GM18508 (cell line): Measurements from ENCODE around the gene RBM20.
"Not testable (repeated sequence)": the region's sequence is repeated elsewhere in the genome, so short reads cannot be mapped to it uniquely, and the experiment has no call there.

Experiments
- ATAC-seq: cut with Tn5 transposase; IDR thresholded peaks from one replicate; pipeline ENCODE4 v1.9.1; 2021; ENCODE audit warnings: moderate number of reproducible peaks; ENCODE audit not compliant: insufficient read depth, unreplicated experiment

RBM20 gene

DNA sequence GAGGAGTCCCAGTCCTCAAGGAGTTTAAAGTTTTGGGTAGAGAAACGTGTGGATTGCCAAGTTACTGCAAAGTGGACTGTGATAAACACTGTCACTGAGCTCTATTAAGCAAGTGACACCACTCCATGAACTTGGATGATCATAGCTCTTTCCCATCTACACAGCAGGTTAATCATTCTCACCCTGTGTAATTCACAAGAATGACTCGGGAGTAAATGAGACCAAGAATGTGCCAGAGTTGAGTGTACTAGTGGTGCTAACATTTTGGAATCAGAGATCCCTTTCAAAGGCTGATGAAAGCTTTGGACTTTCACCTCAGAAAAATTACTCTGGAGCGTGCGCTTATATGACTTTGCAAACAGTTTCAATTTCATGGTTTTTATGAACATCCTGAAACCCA lies 80.8 kb downstream of the RBM20 start:
- no peak for ATAC-seq

GRCh38 chr10:110725801-110726630 lies 81.9 kb downstream of the RBM20 start:
- no peak for ATAC-seq

DNA sequence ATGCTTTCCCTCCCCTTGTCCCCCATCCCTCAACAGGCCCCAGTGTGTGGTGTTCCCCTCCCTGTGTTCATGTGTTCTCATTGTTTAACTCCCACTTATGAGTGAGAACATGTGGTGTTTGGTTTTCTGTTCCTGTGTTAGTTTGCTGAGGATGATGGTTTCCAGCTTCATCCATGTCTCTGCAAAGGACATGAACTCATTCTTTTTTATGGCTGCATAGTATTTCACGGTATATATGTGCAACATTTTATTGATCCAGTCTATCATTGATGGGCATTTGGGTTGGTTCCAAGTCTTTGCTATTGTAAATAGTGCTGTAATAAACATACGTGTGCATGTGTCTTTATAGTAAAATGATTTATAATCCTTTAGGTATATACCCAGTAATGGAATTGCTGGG lies 83.6 kb downstream of the RBM20 start:
- not testable (repeated sequence) for ATAC-seq

DNA sequence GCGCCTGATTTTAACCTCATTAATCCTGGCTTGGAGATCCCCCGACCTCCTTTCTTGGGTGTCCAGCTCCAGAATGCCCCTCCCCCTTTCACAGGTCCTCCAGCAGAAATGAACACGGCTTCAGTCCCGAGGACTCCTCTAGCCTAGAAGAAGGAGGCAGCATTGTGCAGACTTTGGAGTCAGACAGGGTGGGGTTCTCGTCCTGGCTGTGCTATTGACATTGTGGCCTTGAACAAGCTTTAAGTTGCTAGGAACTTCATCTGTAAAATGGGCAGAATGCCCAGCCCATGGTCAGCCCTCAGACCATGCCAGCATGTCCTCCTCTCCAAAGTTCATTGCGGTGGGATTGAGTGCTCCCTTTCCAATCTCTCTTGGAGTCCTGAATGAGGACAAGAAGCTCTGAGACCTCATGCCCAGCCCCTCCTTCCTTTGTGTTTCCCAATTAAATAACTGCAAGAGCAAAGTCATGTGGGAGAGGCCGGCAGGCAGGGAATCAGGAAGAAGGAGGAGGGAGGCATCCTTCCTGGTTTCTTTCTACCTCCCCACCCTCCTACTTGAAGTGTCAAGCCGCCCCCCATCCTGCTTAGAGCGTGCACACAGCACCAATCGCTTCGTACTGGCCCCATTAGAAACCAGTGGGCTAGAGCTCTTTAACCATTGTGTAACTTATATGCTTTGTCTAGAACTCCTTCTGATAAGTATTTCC lies 86.4 kb downstream of the RBM20 start:
- ATAC-seq: no peak

DNA sequence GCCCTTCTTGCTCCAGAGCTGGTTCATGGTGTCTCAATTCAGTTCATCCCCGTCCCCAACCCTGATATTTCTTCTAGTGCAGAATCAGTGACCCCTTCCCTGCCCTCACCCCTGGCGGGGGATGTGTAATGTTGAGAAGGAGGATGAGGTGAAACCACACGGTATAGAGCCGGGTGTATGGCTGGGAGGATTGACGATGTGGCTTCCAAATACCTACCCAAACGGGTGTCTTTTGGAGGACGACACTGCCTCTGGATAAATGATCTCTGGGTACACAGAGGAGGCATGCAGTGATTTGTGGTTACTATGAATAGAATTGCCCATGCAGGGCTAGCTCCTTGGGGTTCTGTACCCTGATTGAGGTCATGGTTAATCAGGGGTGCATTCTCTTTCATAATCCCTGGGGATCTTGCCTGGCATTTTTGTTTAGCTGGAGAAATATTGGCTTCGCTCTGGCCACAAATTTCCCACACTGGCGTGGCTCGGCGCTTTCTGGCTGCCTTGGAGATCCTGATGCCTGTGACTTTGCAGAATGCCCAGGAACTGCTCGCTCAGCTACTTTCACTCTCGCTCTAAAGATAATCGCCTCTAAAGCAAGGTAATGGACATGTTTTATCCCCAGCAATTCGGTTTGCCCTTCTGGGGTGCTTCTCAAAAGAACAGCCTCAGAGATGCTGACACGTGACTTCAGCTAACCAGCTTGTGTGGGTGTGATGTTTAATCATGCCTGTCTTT lies 89.2 kb downstream of the RBM20 start:
- no peak for ATAC-seq

DNA sequence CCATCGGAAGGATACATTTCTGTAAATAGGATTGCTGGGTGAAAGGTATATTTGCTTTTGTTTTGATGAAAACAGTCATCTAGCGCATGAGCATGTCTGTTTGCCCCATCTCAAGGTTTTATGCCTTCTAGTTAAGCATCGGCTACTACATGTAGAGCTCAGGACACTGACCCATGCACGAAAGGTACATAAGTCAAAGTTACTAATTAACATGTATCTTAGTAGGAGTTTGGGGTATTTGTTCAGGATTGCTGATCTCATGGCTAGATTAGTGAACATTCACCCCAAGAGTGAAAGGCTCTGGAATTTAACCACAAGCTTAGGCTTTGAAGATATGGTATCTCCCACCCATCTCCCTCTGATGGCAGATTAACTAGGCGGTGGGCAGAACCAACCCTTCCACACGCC lies 91.5 kb downstream of the RBM20 start:
- no peak for ATAC-seq

DNA sequence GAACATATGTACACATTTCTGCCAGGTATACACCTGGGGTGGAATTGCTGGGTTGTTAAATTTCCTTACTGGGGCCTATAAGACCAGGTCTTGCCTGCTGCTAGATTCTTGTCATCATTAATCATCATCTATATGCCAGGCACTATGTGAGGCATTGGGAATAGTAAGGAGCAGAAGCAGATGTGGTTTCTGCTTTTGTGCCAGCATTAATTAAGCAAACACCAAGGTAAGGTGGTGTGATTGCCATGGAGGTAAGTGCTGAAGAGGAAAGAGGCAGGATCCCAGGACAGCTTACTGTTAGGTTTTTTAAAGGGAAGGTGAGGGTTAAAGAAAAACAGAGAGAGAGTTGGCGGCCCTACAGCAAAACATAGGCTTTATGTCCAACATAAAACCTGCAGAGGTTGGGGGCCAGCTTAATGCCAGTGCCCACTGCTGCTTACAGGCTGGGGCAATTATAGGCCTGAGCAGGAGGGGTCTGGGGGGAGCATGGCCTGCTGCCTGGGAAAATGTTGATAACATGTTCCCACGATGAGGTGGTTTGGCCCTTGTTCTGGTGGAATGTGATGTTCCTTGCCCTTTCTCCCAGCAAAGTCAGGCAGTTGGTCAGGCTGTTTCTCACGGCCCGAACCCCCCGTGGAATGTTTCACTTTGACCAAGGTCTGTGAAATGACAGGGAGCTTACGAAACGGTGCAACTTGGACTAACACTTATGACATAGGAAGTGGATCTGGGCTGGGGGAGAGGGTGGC lies 93.9 kb downstream of the RBM20 start:
- ATAC-seq: no peak

GRCh38 chr10:110739811-110740271 lies 95.7 kb downstream of the RBM20 start:
- ATAC-seq: no peak

- ATAC-seq: no peak
Observed at GRCh38 chr10:110742801-110743200, 98.7 kb downstream of the RBM20 start.

DNA sequence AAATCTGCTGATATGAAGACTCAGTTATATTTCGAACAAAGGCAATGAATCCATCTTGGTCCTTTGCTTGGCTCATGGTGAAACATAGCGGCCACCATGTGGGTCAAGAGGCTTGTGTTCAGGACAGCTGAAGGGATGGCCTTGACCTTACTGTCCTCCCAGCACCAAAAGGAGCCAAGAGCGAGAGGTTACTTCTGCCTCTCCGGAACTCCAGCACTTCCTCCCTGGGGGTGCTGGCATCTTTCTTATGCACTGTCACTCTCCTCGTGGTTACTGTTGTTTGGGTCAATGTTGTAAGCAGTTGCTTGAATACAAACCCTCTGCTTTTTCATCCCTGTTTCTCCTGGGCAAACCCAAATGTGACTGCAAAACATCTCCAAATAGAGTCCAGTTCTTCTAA lies 100.6 kb downstream of the RBM20 start:
- no peak for ATAC-seq

DNA sequence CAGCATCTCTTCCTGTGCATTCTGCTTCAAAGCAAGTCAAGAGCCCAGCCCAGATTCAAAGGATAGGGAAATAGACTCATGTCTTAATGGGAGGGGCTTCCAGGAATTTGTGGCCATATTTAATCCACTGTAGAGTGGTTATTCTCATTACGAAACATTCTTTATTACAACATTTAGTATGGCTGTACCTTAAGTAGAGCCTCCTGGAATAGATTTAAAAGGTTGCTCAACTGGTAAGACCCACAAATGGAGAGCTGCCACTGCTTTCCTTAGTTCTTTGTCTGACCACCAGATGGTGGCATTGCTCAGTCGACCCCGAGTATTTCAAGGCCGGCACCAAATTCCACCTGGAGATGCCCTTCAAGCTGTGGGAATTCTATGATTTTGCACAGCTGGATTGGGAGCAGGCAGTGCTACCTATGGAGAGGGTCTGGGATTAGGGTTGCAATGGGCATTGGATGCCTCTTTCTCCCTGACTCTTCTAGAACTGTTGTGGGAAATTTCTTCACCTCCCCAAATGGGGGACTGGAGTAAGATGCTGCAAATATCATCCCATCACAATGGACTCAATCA lies 102.2 kb downstream of the RBM20 start:
- ATAC-seq: no peak

DNA sequence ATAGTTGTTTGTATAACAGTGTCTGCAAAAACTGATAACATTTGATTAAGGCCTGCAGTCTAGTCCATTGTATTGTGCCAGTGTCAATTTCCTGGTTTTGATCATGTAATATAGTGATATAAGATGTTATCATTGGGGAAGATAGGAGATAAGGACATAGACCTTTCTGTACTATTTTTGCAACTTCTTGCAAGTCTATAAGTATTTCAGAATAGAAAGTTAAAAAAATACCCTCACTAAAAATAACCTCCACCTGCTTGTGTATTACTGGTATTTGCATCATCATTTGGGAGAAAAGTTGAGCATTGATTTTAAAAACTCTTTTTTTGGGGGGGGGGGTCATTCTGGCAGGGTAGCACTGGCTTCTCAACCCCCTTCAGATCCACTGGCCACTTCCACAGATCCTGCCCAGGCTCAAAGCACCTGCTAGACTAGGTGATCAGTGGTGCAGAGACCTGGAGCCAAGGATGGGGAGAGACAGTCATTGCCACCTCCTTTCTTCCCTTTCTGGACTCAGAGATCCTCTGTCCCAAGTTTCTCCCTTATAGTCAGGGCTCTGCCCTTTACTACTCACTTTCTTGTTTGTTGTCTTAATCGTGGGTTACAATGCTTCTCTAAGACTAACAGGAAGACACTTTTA lies 103.0 kb downstream of the RBM20 start:
- no peak for ATAC-seq

DNA sequence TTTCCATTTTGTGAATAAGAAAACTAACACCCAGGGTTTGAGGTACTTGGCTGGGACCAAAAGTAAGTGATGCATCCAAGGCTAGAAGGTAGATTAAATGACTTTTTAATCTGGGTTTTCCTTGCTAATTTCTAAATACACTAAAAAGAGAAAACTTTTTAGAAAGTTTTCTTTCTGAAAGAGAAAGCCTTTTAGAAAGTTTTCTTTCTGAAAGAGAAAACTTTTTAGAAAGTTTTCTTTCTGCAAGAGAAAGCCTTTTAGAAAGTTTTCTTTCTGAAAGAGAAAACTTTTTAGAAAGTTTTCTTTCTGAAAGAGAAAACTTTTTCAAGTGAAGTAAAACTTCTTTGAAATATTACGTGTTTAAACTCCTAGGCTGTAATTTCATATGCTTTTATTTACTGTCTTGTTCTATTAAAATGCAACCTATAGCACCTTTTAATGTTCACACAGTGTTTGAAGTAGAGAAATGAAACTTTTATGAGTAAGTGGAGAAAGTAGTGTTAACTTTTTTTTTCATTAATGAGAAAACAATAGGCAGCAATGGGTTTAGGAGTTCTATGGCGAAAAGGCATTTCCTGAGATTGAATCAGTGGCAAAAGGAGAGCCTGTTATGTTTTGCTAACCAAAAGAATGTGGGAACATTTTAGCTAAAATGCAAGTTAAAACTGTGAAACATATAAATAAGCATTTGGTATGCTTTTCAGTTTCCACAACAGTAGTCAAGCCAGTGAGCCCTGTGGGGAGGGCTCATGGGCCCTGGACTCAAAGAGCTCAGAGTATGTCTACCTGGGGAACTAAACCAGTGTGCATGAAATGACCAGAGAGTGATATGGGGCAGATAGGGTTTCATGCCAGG lies 103.7 kb downstream of the RBM20 start:
- ATAC-seq: no peak

DNA sequence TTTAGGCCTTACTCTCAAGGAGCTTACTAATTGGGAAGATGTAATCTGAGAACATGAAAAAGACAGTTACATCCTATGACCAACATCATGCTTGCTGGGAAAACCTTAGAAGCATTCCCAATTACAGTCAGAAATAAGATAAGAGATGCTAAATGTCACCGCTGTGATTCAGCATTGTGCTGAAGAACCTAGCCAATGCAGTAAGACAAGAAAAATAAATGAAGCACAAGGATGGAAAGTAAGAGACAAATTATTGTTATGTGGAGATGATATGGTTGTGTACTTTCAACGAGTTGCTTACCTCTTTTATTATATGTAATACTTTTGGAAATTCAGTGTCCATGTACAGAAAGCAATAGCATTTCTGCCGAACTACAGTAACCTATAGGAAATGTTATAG lies 104.8 kb downstream of the RBM20 start:
- ATAC-seq: no peak

DNA sequence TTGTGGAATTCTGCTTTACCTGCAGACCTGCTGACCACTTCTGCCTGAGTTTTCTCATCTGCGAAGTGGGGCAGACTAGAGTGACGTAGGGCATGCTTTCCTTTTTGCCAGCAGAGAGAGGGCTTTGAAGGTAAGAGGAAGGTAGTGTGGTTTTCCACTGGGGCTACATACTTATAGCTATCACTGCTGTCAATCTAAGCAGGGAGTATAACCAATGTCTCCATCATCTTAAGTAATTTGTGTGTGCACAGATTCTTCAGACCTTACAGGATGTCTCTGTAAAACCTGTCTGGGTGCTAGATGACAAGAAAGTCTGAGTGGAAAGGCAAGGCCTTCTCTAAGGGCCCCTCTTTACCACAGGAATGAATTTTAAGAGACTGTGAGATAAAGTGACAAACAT lies 106.8 kb downstream of the RBM20 start:
- no peak for ATAC-seq

DNA sequence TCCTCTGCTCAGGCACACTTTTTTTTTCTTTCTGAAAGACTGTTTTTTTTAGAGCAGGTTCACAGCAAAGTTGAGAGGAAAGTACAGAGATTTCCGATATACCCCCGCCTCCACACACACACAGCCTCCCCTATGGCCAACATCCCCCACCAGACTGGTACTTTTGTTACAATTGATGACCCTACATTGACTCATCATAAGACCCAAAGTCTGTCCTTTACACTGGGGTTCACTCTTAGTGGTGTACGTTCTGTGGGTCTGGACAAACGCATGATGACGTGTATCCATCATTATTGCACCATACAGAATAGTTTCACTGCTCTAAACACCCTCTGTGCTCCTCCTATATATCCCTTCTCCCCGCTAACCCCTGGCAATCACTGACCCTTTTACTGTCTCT lies 107.7 kb downstream of the RBM20 start:
- no peak for ATAC-seq

DNA sequence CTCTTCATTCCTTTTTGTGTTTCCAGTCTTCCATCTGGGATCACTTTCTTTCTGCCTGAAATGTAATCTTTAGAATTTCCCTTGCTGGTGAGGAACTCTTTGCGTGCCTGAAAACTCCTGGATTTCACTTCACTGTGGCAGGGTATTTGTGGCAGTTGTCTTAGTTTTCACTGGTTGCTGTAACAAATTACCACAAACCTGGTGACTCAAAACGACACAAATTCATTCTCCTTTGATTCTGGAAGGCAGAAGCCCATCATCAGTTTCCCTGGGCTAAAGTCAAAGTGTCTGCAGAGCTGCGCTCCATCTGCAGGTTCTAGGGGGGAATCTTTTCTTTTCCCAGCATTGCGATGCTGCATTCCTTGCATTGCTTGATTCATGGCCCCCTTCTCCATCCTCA lies 109.3 kb downstream of the RBM20 start:
- no peak for ATAC-seq

DNA sequence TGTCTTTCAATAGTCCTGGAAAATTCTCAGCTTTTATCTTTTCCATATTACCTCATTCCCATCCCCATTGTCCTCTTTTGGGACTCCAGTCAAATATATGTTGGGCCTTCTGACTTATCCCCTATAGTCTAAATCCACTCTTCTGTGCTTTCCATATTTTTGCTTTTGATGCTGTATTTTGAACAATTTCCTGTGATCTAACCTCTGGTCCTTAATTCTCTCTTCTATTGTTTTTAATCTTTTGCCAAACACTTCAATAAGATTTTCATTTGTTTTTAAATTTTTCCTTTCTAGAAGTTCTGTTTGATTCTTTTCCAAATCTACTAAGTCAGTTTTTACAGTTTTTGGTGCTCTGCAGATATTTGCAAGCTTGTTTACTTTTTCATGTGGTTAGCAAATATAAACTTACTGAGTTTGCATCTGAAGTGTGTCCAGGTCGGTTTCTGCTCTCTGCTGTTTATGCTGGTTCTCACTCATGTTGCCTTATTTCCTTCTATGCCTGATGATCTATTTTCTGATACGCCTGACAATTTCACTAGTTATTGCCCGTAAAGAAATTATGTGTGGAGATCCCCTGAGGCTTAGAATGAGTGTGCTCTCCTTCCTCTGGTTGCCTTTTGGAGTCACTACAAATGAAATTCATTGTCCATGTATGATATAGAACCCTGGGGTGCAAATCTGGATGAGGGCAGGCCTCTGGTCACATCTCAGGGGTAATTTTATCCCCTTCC lies 110.4 kb downstream of the RBM20 start:
- ATAC-seq: no peak
